Placental pericyte (primary cell): ENCODE measurements around the gene GSX1. TPM values are rescaled to one million over a fixed set of nuclear protein-coding genes. Genes with fewer than 3 reads are reported as not detected.

Source experiments
- small RNA-seq: library from RNA; depleted of rRNA; stranded (forward); fragments of <200 nt; gene quantifications from one replicate; pipeline ENCODE3, GENCODE V24; 2012; ENCODE audit warnings: low replicate concordance
- total RNA-seq: library from RNA; depleted of rRNA; stranded (reverse); fragments of >200 nt; gene quantifications from 2 replicates; pipeline ENCODE4 v1.2.3, GENCODE V29; 2012

GSX1 gene
- total RNA-seq = not detected in 2 replicates

GRCh38 chr13:27792393-27793218 is at the start of gene GSX1:
GSX1 (plus strand) TSS chr13:27792483; CDS start chr13:27792691, 208 bp downstream.

Small RNA genes lying within 50 kb of the gene (small RNA-seq; reads per million reads assigned to genes)
- 5.2 reads per million, percentile 88 among the genes with 10 or more reads in this experiment for gene RNU6-73P

Other genes starting within 250 kb of the GSX1 start
- 8.9 and 10.7 TPM in 2 replicates for gene LNX2, start 172.0 kb upstream of the GSX1 start, total RNA-seq
- 54.8 and 87.1 TPM in 2 replicates for gene POLR1D, start 170.6 kb upstream of the GSX1 start, total RNA-seq
- gene PDX1, start 127.5 kb downstream of the GSX1 start, total RNA-seq = not detected in 2 replicates
- gene CDX2, start 176.8 kb downstream of the GSX1 start, total RNA-seq = not detected in 2 replicates
- not detected in 2 replicates for gene URAD, start 196.2 kb downstream of the GSX1 start, total RNA-seq